GM21717 (cell line): ENCODE data around the gene TMEM255A.
A peak's percentile ranks its signal among the peaks of the same experiment; 100 is the strongest.

ENCODE experiments used
- ATAC-seq: cut with Tn5 transposase; IDR thresholded peaks from one replicate; pipeline ENCODE4 v1.9.1; 2021; ENCODE audit warnings: mild to moderate bottlenecking, moderate library complexity; ENCODE audit not compliant: unreplicated experiment

TMEM255A gene

GRCh38 chrX:120308959-120309872 is 2.0 kb downstream of the TMEM255A start:
- ATAC-seq = peak; percentile 92

GRCh38 chrX:120308558-120308957 is 2.7 kb downstream of the TMEM255A start:
- ATAC-seq = no peak

DNA sequence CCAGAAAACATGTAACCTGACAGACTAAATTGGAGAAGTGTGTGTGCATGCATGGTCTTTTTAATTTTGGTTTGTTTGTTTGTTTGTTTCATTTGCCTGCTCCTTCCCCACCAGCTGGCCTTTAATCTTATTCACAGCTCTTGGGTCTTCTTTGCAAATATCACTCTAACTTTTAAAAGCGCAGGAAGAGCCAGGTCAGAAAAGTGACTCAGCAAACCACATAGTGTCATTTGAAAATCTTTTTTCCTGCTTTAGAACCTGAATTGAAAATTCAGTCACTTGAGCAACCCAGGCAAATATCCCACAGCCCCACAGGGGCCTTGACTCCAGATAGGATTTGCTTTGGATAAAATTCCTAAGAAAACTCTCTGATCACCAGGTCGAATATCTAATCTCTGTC is 4.6 kb downstream of the TMEM255A start:
- no peak for ATAC-seq

DNA sequence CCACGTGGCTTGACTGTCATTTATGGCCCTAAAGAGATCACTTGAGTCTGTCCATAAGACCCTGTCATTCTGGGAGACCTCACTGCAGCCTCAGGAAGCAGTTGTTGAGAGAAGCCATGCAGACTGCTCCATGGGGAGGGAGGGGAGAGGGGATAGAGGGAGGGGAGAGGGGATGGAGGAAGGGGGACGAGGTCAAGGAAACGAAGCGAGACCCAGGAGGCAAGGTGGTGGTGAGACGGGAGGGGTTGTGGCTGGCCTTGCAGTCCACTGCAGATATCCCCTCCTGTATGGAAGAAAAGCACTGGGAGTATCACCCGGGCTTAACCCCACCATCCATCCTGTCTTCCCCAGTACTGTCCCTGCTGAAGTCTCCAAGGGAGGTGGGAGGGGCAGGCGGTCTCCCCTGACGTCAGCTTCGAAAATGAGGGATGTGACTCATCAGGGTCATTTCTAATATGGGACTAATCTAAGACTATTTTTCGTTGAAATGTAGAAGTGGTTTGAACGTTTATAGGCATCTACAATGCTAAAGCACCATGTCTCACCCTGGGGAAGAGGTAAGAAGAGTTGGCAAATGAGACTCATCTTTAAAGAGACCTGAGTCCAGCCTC is 5.6 kb downstream of the TMEM255A start:
- ATAC-seq = no peak

DNA sequence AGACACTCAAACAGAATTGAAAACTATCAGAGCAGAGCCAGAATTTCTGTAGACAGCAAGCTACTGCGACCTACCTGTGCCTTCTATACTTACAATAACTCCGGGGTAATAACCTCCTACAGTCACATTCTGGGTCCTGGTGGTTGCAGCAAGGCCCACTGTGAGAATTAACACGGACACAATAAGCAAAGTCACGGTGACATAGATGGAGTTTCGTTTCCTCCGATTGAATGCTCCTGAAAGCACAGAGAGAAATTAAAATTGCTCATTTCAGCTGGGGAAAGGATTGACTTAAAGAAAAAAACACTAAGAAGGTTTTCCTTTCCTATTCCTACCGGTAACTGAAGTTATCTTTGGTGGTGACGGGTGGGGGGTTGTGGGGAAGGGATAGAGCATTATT is 7.0 kb downstream of the TMEM255A start:
- ATAC-seq = no peak

DNA sequence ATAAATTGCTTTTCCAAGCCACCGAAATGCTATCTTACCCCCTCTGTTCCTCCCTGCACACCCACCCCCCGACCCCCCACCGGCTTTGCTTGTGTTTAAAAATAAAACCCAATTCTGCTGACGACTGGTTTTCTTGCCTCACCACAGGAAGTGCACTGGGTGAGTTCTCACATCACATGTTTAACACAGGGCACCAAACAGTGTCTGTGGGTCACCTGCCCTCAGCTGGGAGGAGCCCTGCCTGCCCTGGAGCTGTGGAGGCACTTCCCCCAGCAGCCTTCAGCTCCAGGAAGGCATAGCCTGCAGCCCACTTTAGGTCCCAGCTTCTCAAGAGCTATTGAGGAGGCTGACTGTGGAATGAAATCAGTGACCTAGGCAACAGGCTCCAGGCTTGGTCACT is 8.8 kb downstream of the TMEM255A start:
- ATAC-seq = peak; percentile 87

GRCh38 chrX:120301960-120302359 is 9.3 kb downstream of the TMEM255A start:
- no peak for ATAC-seq

GRCh38 chrX:120301497-120301896 is 9.8 kb downstream of the TMEM255A start:
- ATAC-seq = no peak

DNA sequence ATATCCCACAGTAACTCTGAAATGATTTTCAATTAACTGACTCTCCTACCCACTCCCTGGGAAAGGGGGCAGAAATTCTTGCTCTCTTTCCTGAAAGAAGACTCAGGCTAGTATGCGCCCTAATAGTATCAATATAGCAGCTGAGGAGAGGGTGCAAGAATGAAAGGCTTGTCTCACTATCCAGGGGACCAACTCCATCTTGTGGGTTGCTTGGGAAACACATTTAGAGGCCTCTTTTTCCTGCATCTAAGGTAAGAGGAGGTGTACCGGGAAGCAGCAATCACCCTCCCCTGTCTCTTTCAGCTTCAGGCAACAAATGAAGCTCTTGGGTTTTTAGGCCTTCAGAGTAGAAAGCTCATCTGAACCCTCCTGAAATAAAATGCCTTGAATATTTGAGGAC is 11.3 kb downstream of the TMEM255A start:
- no peak for ATAC-seq

GRCh38 chrX:120297923-120298322 is 13.3 kb downstream of the TMEM255A start:
- no peak for ATAC-seq

- ATAC-seq = no peak
These were observed 16.6 kb downstream of the TMEM255A start for GRCh38 chrX:120294651-120295050.

DNA sequence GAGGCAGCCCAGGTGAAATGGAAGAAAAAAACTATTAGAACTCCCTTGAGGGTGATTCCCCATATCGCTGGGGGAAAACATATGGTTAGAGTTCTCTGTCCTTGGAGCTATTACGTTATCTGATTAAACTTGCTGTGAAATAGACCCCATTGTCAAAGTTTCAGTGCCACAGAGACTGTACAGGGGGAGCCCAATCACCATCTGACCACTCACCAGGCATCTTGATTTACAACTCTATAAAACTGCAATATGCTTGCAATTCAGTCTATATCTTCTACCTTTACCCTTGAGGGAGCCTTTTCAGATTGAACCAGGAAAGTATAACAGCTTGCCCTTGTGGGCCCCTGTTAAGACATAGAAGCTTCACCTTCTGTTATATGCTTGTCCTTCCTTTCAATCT is 18.2 kb downstream of the TMEM255A start:
- no peak for ATAC-seq

DNA sequence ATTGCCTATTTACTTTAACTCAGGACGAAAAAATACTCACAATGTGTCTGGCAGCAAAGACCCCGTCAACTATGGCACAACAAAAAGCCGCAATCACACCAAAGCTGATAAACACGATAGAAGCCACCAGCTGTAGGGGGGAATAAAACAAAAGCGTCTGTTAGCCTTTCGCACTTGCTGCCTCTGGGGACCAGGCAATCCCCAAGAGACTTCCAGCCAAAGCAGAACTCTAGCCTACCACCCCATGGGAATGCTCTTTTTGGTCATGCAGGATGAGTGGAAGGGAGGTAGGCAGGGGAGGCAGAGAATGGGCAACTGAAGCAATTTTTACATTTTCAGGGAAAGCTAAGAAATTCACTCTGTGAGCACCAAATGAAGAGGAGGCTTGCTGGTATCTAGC is 20.1 kb downstream of the TMEM255A start:
- no peak for ATAC-seq

- ATAC-seq = no peak
These were observed 21.2 kb downstream of the TMEM255A start for GRCh38 chrX:120290107-120290506.

- ATAC-seq = peak; percentile 64
These were observed 23.6 kb downstream of the TMEM255A start for GRCh38 chrX:120287513-120288112.

- ATAC-seq = peak; percentile 39
These were observed 24.3 kb downstream of the TMEM255A start for GRCh38 chrX:120286733-120287512.

DNA sequence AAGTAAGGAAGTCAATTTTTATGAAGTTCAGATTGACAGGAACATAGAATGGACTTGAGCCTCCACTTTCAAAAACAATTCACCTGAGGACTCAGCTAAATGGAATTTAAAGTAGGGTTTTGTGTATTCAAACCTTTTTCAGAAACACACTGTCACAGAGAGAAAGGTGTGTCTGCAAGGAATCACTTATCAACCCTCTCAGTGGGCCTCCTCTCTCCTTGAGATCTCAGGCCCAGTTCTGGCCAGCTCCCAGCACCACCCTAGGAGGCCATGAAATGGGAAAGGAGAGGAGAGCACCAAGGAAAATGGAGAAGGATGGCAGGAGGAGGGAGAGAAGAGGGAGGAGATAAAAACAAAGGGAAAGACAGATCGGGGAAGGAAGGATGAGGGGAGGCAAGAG is 28.6 kb downstream of the TMEM255A start:
- ATAC-seq = no peak

DNA sequence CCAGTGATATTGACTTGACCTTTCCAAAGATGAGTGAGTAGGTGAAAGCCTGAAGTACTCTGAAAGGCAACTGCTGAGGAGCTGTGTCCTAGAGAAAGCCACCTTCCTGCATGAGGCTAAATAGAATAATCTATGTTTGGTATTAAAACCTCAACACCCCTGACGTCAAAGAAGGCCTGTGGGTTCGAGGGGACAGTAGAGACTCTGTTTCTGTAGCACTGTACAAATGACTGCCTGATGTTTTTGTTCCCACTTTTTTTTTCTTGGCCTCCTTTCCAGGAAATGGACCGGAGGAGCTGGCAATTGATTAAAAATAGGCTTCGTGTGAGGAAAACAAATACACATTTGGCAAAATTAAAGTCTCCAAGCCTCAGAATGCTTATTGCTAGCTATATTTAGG is 29.5 kb downstream of the TMEM255A start:
- ATAC-seq = no peak

DNA sequence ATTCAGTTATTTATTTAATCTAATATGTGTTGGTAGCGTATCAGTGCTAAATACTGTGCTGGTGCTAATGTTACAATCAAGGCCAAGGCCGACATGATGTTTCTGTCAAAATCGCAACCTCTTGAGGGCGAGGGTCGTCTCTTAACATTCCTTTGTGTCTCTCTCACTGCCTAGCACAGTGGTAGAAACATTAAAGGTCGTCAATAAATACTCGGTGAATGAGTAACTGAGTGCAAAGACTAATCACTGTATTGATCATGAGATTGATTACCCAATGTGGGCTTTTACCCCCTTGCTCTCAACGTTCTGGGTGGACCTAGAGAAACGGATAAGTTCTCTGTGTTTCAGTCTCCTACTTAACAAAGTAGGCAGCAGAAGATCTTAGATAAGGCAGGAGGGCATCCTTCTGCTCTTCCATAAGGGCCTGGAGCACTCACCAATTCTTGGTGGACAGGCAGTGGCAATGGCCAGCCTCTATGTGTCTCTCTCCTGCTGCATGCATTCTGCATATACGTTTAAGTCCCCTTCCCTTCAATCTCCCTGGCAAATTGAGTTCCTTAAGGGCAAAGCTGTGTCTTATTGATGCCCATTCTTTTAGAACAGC is 30.1 kb downstream of the TMEM255A start:
- no peak for ATAC-seq

DNA sequence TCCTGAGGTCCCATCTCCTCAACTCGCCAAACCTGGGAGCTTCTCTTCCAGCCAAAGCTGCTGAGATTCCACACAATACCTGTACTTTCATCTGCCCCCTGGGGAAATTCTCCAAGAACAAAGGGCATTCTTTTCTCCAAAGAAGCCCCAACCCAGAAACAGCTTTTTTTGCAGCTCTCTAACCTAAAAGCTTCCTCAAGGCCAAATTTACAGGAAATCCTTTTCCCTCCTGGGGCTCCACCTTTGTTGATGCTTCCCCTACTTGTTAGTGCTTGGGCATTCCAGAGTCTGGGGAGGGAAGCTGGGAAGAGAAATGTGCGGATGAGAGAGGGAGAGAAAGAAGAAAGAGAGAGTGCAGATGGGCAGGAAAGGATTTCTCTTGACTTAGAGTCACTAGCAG is 36.3 kb downstream of the TMEM255A start:
- no peak for ATAC-seq

- no peak for ATAC-seq
These were observed 37.1 kb downstream of the TMEM255A start for GRCh38 chrX:120274145-120274544.
